GM18951 (cell line): ENCODE results near the gene TMEM232.

Source experiments
- POLR2A ChIP-seq: IDR thresholded peaks from 4 replicates; pipeline ENCODE4 v1.6.1; 2011; ENCODE audit warnings: mild to moderate bottlenecking; ENCODE audit not compliant: insufficient read length, insufficient read depth; ENCODE audit errors: extremely low read depth
- in situ Hi-C: fragments of 300-500 bp; cut with MboI; formaldehyde crosslinking; loops from one replicate; pipeline ENCODE4 v1.12.0; 2022; ENCODE audit warnings: low sequenced_read_pairs, mixed read lengths, inconsistent platforms; ENCODE audit not compliant: unreplicated experiment

Gene TMEM232

GRCh38 chr5:110507972-110508371, 218.5 kb downstream of the TMEM232 start:
- TF ChIP-seq POLR2A = no peak
- in situ Hi-C loops = no loop called here

- in situ Hi-C loops = no loop called here
- no peak for TF ChIP-seq POLR2A
These were observed 220.1 kb downstream of the TMEM232 start for GRCh38 chr5:110506378-110506777.

GRCh38 chr5:110496276-110496675, 230.2 kb downstream of the TMEM232 start:
- in situ Hi-C loops = no loop called here
- TF ChIP-seq POLR2A = no peak

GRCh38 chr5:110492446-110492845, 234.0 kb downstream of the TMEM232 start:
- no peak for TF ChIP-seq POLR2A
- in situ Hi-C loops = no loop called here

- TF ChIP-seq POLR2A = no peak
- in situ Hi-C loops = no loop called here
These were observed 247.6 kb downstream of the TMEM232 start for GRCh38 chr5:110478895-110479294.

- in situ Hi-C loops = no loop called here
- no peak for TF ChIP-seq POLR2A
These were observed 248.6 kb downstream of the TMEM232 start for GRCh38 chr5:110477911-110478310.

GRCh38 chr5:110476164-110476563, 250.3 kb downstream of the TMEM232 start:
- in situ Hi-C loops = no loop called here
- TF ChIP-seq POLR2A = no peak

- in situ Hi-C loops = no loop called here
- TF ChIP-seq POLR2A = no peak
These were observed 250.9 kb downstream of the TMEM232 start for GRCh38 chr5:110475529-110475928.

- in situ Hi-C loops = no loop called here
- TF ChIP-seq POLR2A = no peak
These were observed 257.0 kb downstream of the TMEM232 start for GRCh38 chr5:110469486-110469885.

GRCh38 chr5:110463106-110463505, 263.4 kb downstream of the TMEM232 start:
- in situ Hi-C loops = no loop called here
- no peak for TF ChIP-seq POLR2A

- in situ Hi-C loops = no loop called here
- no peak for TF ChIP-seq POLR2A
These were observed 265.6 kb downstream of the TMEM232 start for GRCh38 chr5:110460837-110461236.

GRCh38 chr5:110458313-110458712, 268.2 kb downstream of the TMEM232 start:
- in situ Hi-C loops = no loop called here
- no peak for TF ChIP-seq POLR2A

GRCh38 chr5:110442856-110443255, 283.6 kb downstream of the TMEM232 start:
- in situ Hi-C loops = no loop called here
- no peak for TF ChIP-seq POLR2A

GRCh38 chr5:110441035-110441434, 285.4 kb downstream of the TMEM232 start:
- TF ChIP-seq POLR2A = no peak
- in situ Hi-C loops = no loop called here

- TF ChIP-seq POLR2A = no peak
- in situ Hi-C loops = no loop called here
These were observed 286.4 kb downstream of the TMEM232 start for GRCh38 chr5:110440058-110440457.
